Stimulated activated effector memory CD8-positive, alpha-beta T cell treated with anti-CD3 and anti-CD28 coated beads, Interleukin-12 subunit alpha, Interleukin-12 subunit beta, amount 100 ng/mL, for 72 hours (primary cell): ENCODE data around the gene ERI3.

Source experiments
- ATAC-seq: fragments of 150-1000 bp; cut with Tn5 transposase; 2 replicates; pipeline ENCODE4 v1.10.0; 2021
- DNase-seq, 2 donors: peaks; one replicate each; pipeline ENCODE4 v3.0.0; 2021 to 2022; ENCODE audit warnings: low spot score in 2 of 2
- H3K27ac Mint-ChIP-seq: one replicate; pipeline ENCODE4 v1.8.0; 2022; ENCODE audit warnings: mild to moderate bottlenecking, mixed read lengths
- H3K36me3 Mint-ChIP-seq: one replicate; pipeline ENCODE4 v1.8.0; 2022; ENCODE audit warnings: mild to moderate bottlenecking, mixed read lengths
- H3K4me1 Mint-ChIP-seq: one replicate; pipeline ENCODE4 v1.8.0; 2022; ENCODE audit warnings: mixed read lengths
- H3K4me3 Mint-ChIP-seq: one replicate; pipeline ENCODE4 v1.8.0; 2022; ENCODE audit warnings: mild to moderate bottlenecking, mixed read lengths
- H3K9me3 Mint-ChIP-seq: one replicate; pipeline ENCODE4 v1.8.0; 2022; ENCODE audit warnings: mixed read lengths

Gene ERI3

GRCh38 chr1:44237721-44238457 is 117.2 kb downstream of the ERI3 start:
- DNase-seq (no peak), ATAC-seq (peak; percentile 67)
- Mint-ChIP-seq H3K4me3 (no peak overlapping the region), H3K9me3 (no peaks in the 10 kb centered on the region), H3K27ac (no peak overlapping the region), H3K36me3 (no peaks in the 10 kb centered on the region), H3K4me1 (peaks cover 7% of the 10 kb centered on the region)

GRCh38 chr1:44236490-44237272 is 118.4 kb downstream of the ERI3 start:
- ATAC-seq, result no peak
- Mint-ChIP-seq H3K4me1 (peaks cover 7% of the 10 kb centered on the region), H3K4me3 (no peak overlapping the region), H3K9me3 (no peaks in the 10 kb centered on the region), H3K36me3 (no peaks in the 10 kb centered on the region), H3K27ac (peak overlapping the region; percentile 30)
- no peak for DNase-seq

GRCh38 chr1:44235808-44236207 is 119.2 kb downstream of the ERI3 start:
- Mint-ChIP-seq H3K36me3 (no peaks in the 10 kb centered on the region), H3K27ac (peak overlapping the region; percentile 43), H3K4me1 (peaks cover 7% of the 10 kb centered on the region), H3K9me3 (no peaks in the 10 kb centered on the region), H3K4me3 (no peak overlapping the region)
- DNase-seq, result no peak
- no peak for ATAC-seq

GRCh38 chr1:44233593-44233992 is 121.5 kb downstream of the ERI3 start:
- H3K27ac Mint-ChIP-seq, result no peak overlapping the region
- H3K4me3 Mint-ChIP-seq, result no peak overlapping the region
- ATAC-seq (no peak), DNase-seq (no peak)
- H3K9me3 Mint-ChIP-seq, result no peaks in the 10 kb centered on the region
- H3K36me3 Mint-ChIP-seq, result no peaks in the 10 kb centered on the region
- H3K4me1 Mint-ChIP-seq, result peaks cover 7% of the 10 kb centered on the region

GRCh38 chr1:44230796-44231195 is 124.3 kb downstream of the ERI3 start:
- no peak overlapping the region for H3K4me3 Mint-ChIP-seq
- no peaks in the 10 kb centered on the region for H3K9me3 Mint-ChIP-seq
- ATAC-seq (no peak), DNase-seq (no peak)
- no peaks in the 10 kb centered on the region for H3K36me3 Mint-ChIP-seq
- H3K27ac Mint-ChIP-seq, result no peak overlapping the region
- H3K4me1 Mint-ChIP-seq, result no peaks in the 10 kb centered on the region

- H3K36me3 Mint-ChIP-seq, result no peaks in the 10 kb centered on the region
- ATAC-seq, result no peak
- H3K4me3 Mint-ChIP-seq, result no peak overlapping the region
- H3K27ac Mint-ChIP-seq, result no peak overlapping the region
- no peak for DNase-seq
- H3K4me1 Mint-ChIP-seq, result no peaks in the 10 kb centered on the region
- no peaks in the 10 kb centered on the region for H3K9me3 Mint-ChIP-seq
Observed at GRCh38 chr1:44229435-44230167, 125.5 kb downstream of the ERI3 start.

GRCh38 chr1:44228218-44228617 is 126.8 kb downstream of the ERI3 start:
- H3K4me3 Mint-ChIP-seq, result no peak overlapping the region
- H3K36me3 Mint-ChIP-seq, result no peaks in the 10 kb centered on the region
- H3K27ac Mint-ChIP-seq, result no peak overlapping the region
- no peaks in the 10 kb centered on the region for H3K9me3 Mint-ChIP-seq
- ATAC-seq, result no peak
- no peak for DNase-seq
- H3K4me1 Mint-ChIP-seq, result peaks cover 8% of the 10 kb centered on the region

- Mint-ChIP-seq H3K36me3 (no peaks in the 10 kb centered on the region), H3K4me3 (no peak overlapping the region), H3K27ac (peak overlapping the region; percentile 6), H3K9me3 (no peaks in the 10 kb centered on the region), H3K4me1 (peaks cover 8% of the 10 kb centered on the region)
- DNase-seq (no peak), ATAC-seq (no peak)
Observed at GRCh38 chr1:44227211-44227610, 127.8 kb downstream of the ERI3 start.

- ATAC-seq (no peak), DNase-seq (no peak)
- no peak overlapping the region for H3K4me3 Mint-ChIP-seq
- H3K27ac Mint-ChIP-seq, result no peak overlapping the region
- H3K36me3 Mint-ChIP-seq, result peaks cover 4% of the 10 kb centered on the region
- peaks cover 8% of the 10 kb centered on the region for H3K4me1 Mint-ChIP-seq
- H3K9me3 Mint-ChIP-seq, result no peaks in the 10 kb centered on the region
Observed at GRCh38 chr1:44225761-44226160, 129.3 kb downstream of the ERI3 start.

- H3K4me3 Mint-ChIP-seq, result no peak overlapping the region
Observed at GRCh38 chr1:44223187-44223610, 131.9 kb downstream of the ERI3 start.

GRCh38 chr1:44222397-44223186 is 132.5 kb downstream of the ERI3 start:
- DNase-seq (no peak), ATAC-seq (no peak)
- Mint-ChIP-seq H3K4me3 (no peak overlapping the region), H3K27ac (peak overlapping the region; percentile 18), H3K36me3 (peaks cover 27% of the 10 kb centered on the region), H3K9me3 (no peaks in the 10 kb centered on the region), H3K4me1 (peaks cover 16% of the 10 kb centered on the region)

More at GRCh38 chr1:44223187-44223610, 131.9 kb downstream of the ERI3 start:
- DNase-seq (no peak), ATAC-seq (no peak)
- Mint-ChIP-seq H3K9me3 (no peaks in the 10 kb centered on the region), H3K36me3 (peaks cover 22% of the 10 kb centered on the region), H3K27ac (peak overlapping the region; percentile 18), H3K4me1 (peaks cover 13% of the 10 kb centered on the region)

- Mint-ChIP-seq H3K27ac (peak overlapping the region; percentile 18), H3K9me3 (no peaks in the 10 kb centered on the region), H3K4me3 (no peak overlapping the region), H3K36me3 (peaks cover 34% of the 10 kb centered on the region), H3K4me1 (peaks cover 22% of the 10 kb centered on the region)
- ATAC-seq (no peak), DNase-seq (no peak)
Observed at GRCh38 chr1:44221769-44222168, 133.3 kb downstream of the ERI3 start.

- H3K27ac Mint-ChIP-seq, result peak overlapping the region; percentile 13
- no peak overlapping the region for H3K4me3 Mint-ChIP-seq
- no peak for DNase-seq
- H3K4me1 Mint-ChIP-seq, result peaks cover 23% of the 10 kb centered on the region
- peaks cover 41% of the 10 kb centered on the region for H3K36me3 Mint-ChIP-seq
- ATAC-seq, result no peak
- H3K9me3 Mint-ChIP-seq, result no peaks in the 10 kb centered on the region
Observed at GRCh38 chr1:44220755-44221154, 134.3 kb downstream of the ERI3 start.

GRCh38 chr1:44220001-44220751 is 134.9 kb downstream of the ERI3 start:
- peak overlapping the region; percentile 13 for H3K27ac Mint-ChIP-seq
- ATAC-seq (no peak), DNase-seq (no peak)
- H3K9me3 Mint-ChIP-seq, result no peaks in the 10 kb centered on the region
- no peak overlapping the region for H3K4me3 Mint-ChIP-seq
- peaks cover 41% of the 10 kb centered on the region for H3K36me3 Mint-ChIP-seq
- H3K4me1 Mint-ChIP-seq, result peaks cover 29% of the 10 kb centered on the region
